H9 (cell line): ENCODE data around the gene IL33. TPM values are rescaled to one million over a fixed set of nuclear protein-coding genes. Genes with fewer than 3 reads are reported as not detected.

Experiments
- DNase-seq: peaks from one replicate; pipeline ENCODE4 v3.0.0-alpha.2; 2017
- H2AFZ ChIP-seq: one replicate; pipeline ENCODE4 v1.6.1; 2013; ENCODE audit warnings: mild to moderate bottlenecking, low read length, control low read depth, moderate library complexity
- H2AK5ac ChIP-seq: 2 replicates; pipeline ENCODE4 v1.6.1; 2013; ENCODE audit warnings: low read length, control low read depth, mixed read lengths; ENCODE audit not compliant: insufficient read length
- H2BK120ac ChIP-seq: one replicate; pipeline ENCODE4 v1.6.1; 2013; ENCODE audit warnings: low read depth, mild to moderate bottlenecking, low read length, control low read depth, inconsistent platforms; ENCODE audit not compliant: poor library complexity, severe bottlenecking
- H2BK12ac ChIP-seq: 2 replicates; pipeline ENCODE4 v1.6.1; 2013; ENCODE audit warnings: low read length, control low read depth, mixed read lengths, low read depth; ENCODE audit not compliant: insufficient read length
- H2BK15ac ChIP-seq: 2 replicates; pipeline ENCODE4 v1.6.1; 2013; ENCODE audit warnings: low read depth, low read length, control low read depth
- H2BK20ac ChIP-seq: one replicate; pipeline ENCODE4 v1.6.1; 2013; ENCODE audit warnings: low read depth, mild to moderate bottlenecking, low read length, control low read depth, inconsistent platforms; ENCODE audit not compliant: poor library complexity, severe bottlenecking
- H2BK5ac ChIP-seq: 2 replicates; pipeline ENCODE4 v1.6.1; 2013; ENCODE audit warnings: low read length, control low read depth, mixed read lengths; ENCODE audit not compliant: insufficient read length
- H3K14ac ChIP-seq: 2 replicates; pipeline ENCODE4 v1.6.1; 2013; ENCODE audit warnings: low read length, control low read depth; ENCODE audit not compliant: insufficient read depth
- H3K18ac ChIP-seq: 2 replicates; pipeline ENCODE4 v1.6.1; 2013; ENCODE audit warnings: low read depth, mild to moderate bottlenecking, mixed read lengths, low read length, control low read depth; ENCODE audit not compliant: insufficient read length
- H3K23ac ChIP-seq: 2 replicates; pipeline ENCODE4 v1.6.1; 2013; ENCODE audit warnings: low read length, control low read depth, mixed read lengths, low read depth; ENCODE audit not compliant: insufficient read length
- H3K23me2 ChIP-seq: 2 replicates; pipeline ENCODE4 v1.6.1; 2013; ENCODE audit warnings: low read depth, mild to moderate bottlenecking, mixed read lengths, low read length, control low read depth; ENCODE audit not compliant: insufficient read length, poor library complexity, severe bottlenecking
- H3K27ac ChIP-seq: 2 replicates; pipeline ENCODE4 v1.5.1; 2013; ENCODE audit warnings: low read length, control low read depth, mixed read lengths, low read depth; ENCODE audit not compliant: insufficient read length
- H3K27me3 ChIP-seq: 2 replicates; pipeline ENCODE4 v1.6.1; 2013; ENCODE audit warnings: low read length, control low read depth, inconsistent platforms; ENCODE audit not compliant: insufficient read depth
- H3K4ac ChIP-seq: 2 replicates; pipeline ENCODE4 v1.6.1; 2013; ENCODE audit warnings: low read depth, mild to moderate bottlenecking, control low read depth, inconsistent platforms, low read length, moderate library complexity
- H3K4me1 ChIP-seq: 2 replicates; pipeline ENCODE4 v1.6.1; 2013; ENCODE audit warnings: low read length, control low read depth, inconsistent platforms; ENCODE audit not compliant: insufficient read depth
- H3K4me2 ChIP-seq: 2 replicates; pipeline ENCODE4 v1.6.1; 2013; ENCODE audit warnings: low read length, control low read depth, mixed read lengths; ENCODE audit not compliant: insufficient read length, insufficient read depth
- H3K56ac ChIP-seq: 2 replicates; pipeline ENCODE4 v1.6.1; 2013; ENCODE audit warnings: low read depth, mild to moderate bottlenecking, mixed read lengths, low read length, control low read depth; ENCODE audit not compliant: insufficient read length
- H3K79me1 ChIP-seq: 2 replicates; pipeline ENCODE4 v1.6.1; 2013; ENCODE audit warnings: low read depth, mild to moderate bottlenecking, moderate library complexity, low read length, control low read depth, inconsistent platforms; ENCODE audit not compliant: insufficient read depth, poor library complexity, severe bottlenecking
- H3K79me2 ChIP-seq: 2 replicates; pipeline ENCODE4 v1.6.1; 2013; ENCODE audit warnings: low read length, control low read depth, inconsistent platforms; ENCODE audit not compliant: insufficient read depth
- H3K9ac ChIP-seq: 2 replicates; pipeline ENCODE4 v1.6.1; 2013; ENCODE audit warnings: low read length, control low read depth, mixed read lengths; ENCODE audit not compliant: insufficient read length; ENCODE audit errors: extremely low read depth
- H3K9me3 ChIP-seq: one replicate; pipeline ENCODE4 v1.6.1; 2013; ENCODE audit warnings: low read depth, low read length, inconsistent platforms; ENCODE audit not compliant: control insufficient read depth
- H3T11ph ChIP-seq: one replicate; pipeline ENCODE4 v1.6.1; 2013; ENCODE audit warnings: mild to moderate bottlenecking, low read length, control low read depth, inconsistent platforms
- H4K20me1 ChIP-seq: one replicate; pipeline ENCODE4 v1.6.1; 2013; ENCODE audit not compliant: control insufficient read depth, insufficient read length, insufficient read depth
- H4K5ac ChIP-seq: 2 replicates; pipeline ENCODE4 v1.6.1; 2013; ENCODE audit warnings: low read depth, mild to moderate bottlenecking, mixed read lengths, low read length, control low read depth; ENCODE audit not compliant: insufficient read length
- H4K8ac ChIP-seq: replicated peaks from 2 replicates; pipeline ENCODE4 v1.6.1; 2013; ENCODE audit warnings: low read length, control low read depth, mixed read lengths, low read depth; ENCODE audit not compliant: insufficient read length
- H4K91ac ChIP-seq: 2 replicates; pipeline ENCODE4 v1.6.1; 2013; ENCODE audit warnings: low read depth, mild to moderate bottlenecking, moderate library complexity, mixed read lengths, low read length, control low read depth; ENCODE audit not compliant: insufficient read length
- H3K27ac Mint-ChIP-seq, 3 experiments: 2 replicates in 2 of 3; 3 replicates in 1 of 3; pipeline ENCODE4 v1.8.0; 2020 to 2021; ENCODE audit warnings: mixed read lengths in 3 of 3, mild to moderate bottlenecking in 1 of 3, moderate library complexity in 1 of 3
- H3K27me3 Mint-ChIP-seq: 2 replicates; pipeline ENCODE4 v1.8.0; 2021; ENCODE audit warnings: low read depth, mild to moderate bottlenecking, moderate library complexity, mixed read lengths
- H3K36me3 Mint-ChIP-seq, 3 experiments: 2 replicates in 2 of 3; 3 replicates in 1 of 3; pipeline ENCODE4 v1.8.0; 2020 to 2021; ENCODE audit warnings: low read depth in 3 of 3, mixed read lengths in 3 of 3; ENCODE audit not compliant: insufficient read depth in 1 of 3
- H3K4me1 Mint-ChIP-seq, 2 experiments: 2 replicates each; pipeline ENCODE4 v1.8.0; 2020; ENCODE audit warnings: mixed read lengths in 2 of 2
- H3K4me3 Mint-ChIP-seq, 2 experiments: 2 replicates in 1 of 2; 3 replicates in 1 of 2; pipeline ENCODE4 v1.8.0; 2020 to 2021; ENCODE audit warnings: mild to moderate bottlenecking in 2 of 2, mixed read lengths in 2 of 2, moderate library complexity in 1 of 2
- H3K9me3 Mint-ChIP-seq, 2 experiments: 2 replicates in 1 of 2; 3 replicates in 1 of 2; pipeline ENCODE4 v1.8.0; 2020; ENCODE audit warnings: mild to moderate bottlenecking in 2 of 2, mixed read lengths in 2 of 2, moderate library complexity in 1 of 2
- CTCF ChIP-seq: fragments of 200-600 bp; sonication (generic); conservative IDR thresholded peaks from 3 replicates; pipeline ENCODE4 v1.8.0; 2021; ENCODE audit warnings: antibody characterized with exemption, mild to moderate bottlenecking
- WGBS: extraction: QIAGEN DNeasy Blood & Tissue Kit; methylation state at CpG from one replicate; pipeline ENCODE4 v1.1.7; 2013; ENCODE audit warnings: missing lambda C conversion rate, low lambda C conversion rate, mixed read lengths; ENCODE audit not compliant: insufficient read length; ENCODE audit errors: extremely low coverage; 5-methylcytosine and 5-hydroxymethylcytosine counted together
- total RNA-seq: library from RNA; stranded (reverse); gene quantifications from 2 replicates; pipeline ENCODE4 v1.2.1, GENCODE V29; 2021

Gene IL33
- total RNA-seq, 1 experiment from 2014 or later: not detected

GRCh38 chr9:6271508-6272228 is 56.1 kb downstream of the IL33 start:
- Mint-ChIP-seq H3K9me3 (no peaks in the 10 kb centered on the region), H3K27me3 (peaks cover 1% of the 10 kb centered on the region; the same call in 1 of the 2 replicates)

More at GRCh38 chr9:6271508-6272228, 56.1 kb downstream of the IL33 start:
- no peak overlapping the region for H3K4me3 Mint-ChIP-seq
- H3K79me1 ChIP-seq: no peaks in the 10 kb centered on the region
- H3K27ac Mint-ChIP-seq: no peak overlapping the region
- H3T11ph ChIP-seq: no peak overlapping the region
- no peaks in the 10 kb centered on the region for H3K23me2 ChIP-seq
- no peak overlapping the region for H3K27ac ChIP-seq
- no peak overlapping the region for H4K91ac ChIP-seq
- H4K5ac ChIP-seq: no peak overlapping the region
- no peak overlapping the region for H3K23ac ChIP-seq
- no peak overlapping the region for H2AK5ac ChIP-seq
- H2BK15ac ChIP-seq: no peak overlapping the region
- no peak overlapping the region for H4K8ac ChIP-seq
- H3K4me1 Mint-ChIP-seq: no peaks in the 10 kb centered on the region
- no peak overlapping the region for H3K4ac ChIP-seq
- no peak overlapping the region for H2BK20ac ChIP-seq
- no peak overlapping the region for H3K56ac ChIP-seq
- WGBS: no CpG with 5 or more reads among the region's 3 CpGs
- H3K4me2 ChIP-seq: no peak overlapping the region
- H2AFZ ChIP-seq: no peak overlapping the region
- H3K9ac ChIP-seq: no peak overlapping the region
- no peak overlapping the region for H3K18ac ChIP-seq
- H3K27me3 ChIP-seq: no peaks in the 10 kb centered on the region
- no peak overlapping the region for H2BK120ac ChIP-seq
- no peak for TF ChIP-seq CTCF
- DNase-seq: no peak
- H3K4me1 ChIP-seq: no peaks in the 10 kb centered on the region
- no peak overlapping the region for H2BK12ac ChIP-seq
- no peak overlapping the region for H2BK5ac ChIP-seq
- H3K9me3 ChIP-seq: no peaks in the 10 kb centered on the region
- H3K36me3 Mint-ChIP-seq: no peaks in the 10 kb centered on the region
- H3K14ac ChIP-seq: no peak overlapping the region
- no peaks in the 10 kb centered on the region for H3K79me2 ChIP-seq
- no peaks in the 10 kb centered on the region for H4K20me1 ChIP-seq
